Activated effector memory CD4-positive, alpha-beta T cell treated with Interleukin-2 at 50 U/mL for 16 hours (primary cell): ENCODE results near the gene RILP.

Experiments
- DNase-seq: peaks from one replicate; pipeline ENCODE4 v3.0.0-alpha.2; 2020

RILP gene

GRCh38 chr17:1597861-1598342, 51.8 kb downstream of the RILP start:
- DNase-seq: no peak
